Endodermal cell (in vitro differentiated cells): ENCODE results near the gene ZNF626. TPM values are rescaled to one million over a fixed set of nuclear protein-coding genes. Genes with fewer than 3 reads are reported as not detected.
"Not testable (repeated sequence)": the region's sequence is repeated elsewhere in the genome, so short reads cannot be mapped to it uniquely, and the experiment has no call there.

Experiments
- DNase-seq: peaks from one replicate; pipeline ENCODE4 v3.0.0-alpha.2; 2017
- H3K27ac ChIP-seq: 2 replicates; pipeline ENCODE4 v1.5.1; 2013; ENCODE audit warnings: mild to moderate bottlenecking, low read depth, low read length, moderate library complexity
- H3K27me3 ChIP-seq: 2 replicates; pipeline ENCODE4 v1.6.1; 2013; ENCODE audit warnings: mild to moderate bottlenecking, low read length, moderate library complexity; ENCODE audit not compliant: insufficient read depth, control insufficient read depth, poor library complexity, severe bottlenecking
- H3K36me3 ChIP-seq: 2 replicates; pipeline ENCODE4 v1.7.0; 2013; ENCODE audit warnings: mild to moderate bottlenecking, low read length, moderate library complexity; ENCODE audit not compliant: control insufficient read depth, insufficient read depth
- H3K4me1 ChIP-seq: one replicate; pipeline ENCODE4 v1.7.0; 2013; ENCODE audit warnings: low read length; ENCODE audit not compliant: control insufficient read depth, insufficient read depth
- H3K4me3 ChIP-seq: 2 replicates; pipeline ENCODE4 v1.5.1; 2013; ENCODE audit warnings: mild to moderate bottlenecking, low read length, moderate library complexity
- H3K9ac ChIP-seq: 2 replicates; pipeline ENCODE4 v1.6.1; 2013; ENCODE audit warnings: mild to moderate bottlenecking, low read length, moderate library complexity; ENCODE audit not compliant: poor library complexity, severe bottlenecking; ENCODE audit errors: extremely low read depth
- H3K9me3 ChIP-seq: 2 replicates; pipeline ENCODE4 v1.6.1; 2013; ENCODE audit warnings: mild to moderate bottlenecking, low read length, moderate library complexity; ENCODE audit not compliant: control insufficient read depth
- H3K27ac Mint-ChIP-seq: 2 replicates; pipeline ENCODE4 v1.8.0; 2020; ENCODE audit warnings: mixed read lengths
- H3K27me3 Mint-ChIP-seq: 2 replicates; pipeline ENCODE4 v1.8.0; 2021; ENCODE audit warnings: mild to moderate bottlenecking, mixed read lengths; ENCODE audit not compliant: insufficient read depth
- H3K36me3 Mint-ChIP-seq: 2 replicates; pipeline ENCODE4 v1.8.0; 2020; ENCODE audit warnings: low read depth, mixed read lengths
- H3K4me1 Mint-ChIP-seq: 2 replicates; pipeline ENCODE4 v1.8.0; 2020; ENCODE audit warnings: mixed read lengths
- H3K4me3 Mint-ChIP-seq: 2 replicates; pipeline ENCODE4 v1.8.0; 2020; ENCODE audit warnings: mild to moderate bottlenecking, moderate library complexity, mixed read lengths
- H3K9me3 Mint-ChIP-seq: 2 replicates; pipeline ENCODE4 v1.8.0; 2020; ENCODE audit warnings: mild to moderate bottlenecking, mixed read lengths
- WGBS, 2 experiments: methylation state at CpG; one replicate each; pipeline versions ENCODE4 v1.1.5 to v1.1.7; 2013; ENCODE audit warnings: missing lambda C conversion rate in 2 of 2, mixed read lengths in 1 of 2; ENCODE audit not compliant: insufficient coverage in 1 of 2, insufficient read length in 1 of 2; 5-methylcytosine and 5-hydroxymethylcytosine counted together
- total RNA-seq, 2 donors: library from RNA; stranded (reverse); fragmentation: NEBNext Ultra II Directional in 1 of 2; extraction: Animal tissue kit (Norgen Biotek cat#: 25700) in 1 of 2; gene quantifications; 2 replicates in 1 of 2; 3 replicates in 1 of 2; pipeline ENCODE4 v1.2.1, GENCODE V29; 2021
- TF ChIP-seq, protein P1 (sequence below): fragments of 200-600 bp; sonication (generic); conservative IDR thresholded peaks from 2 replicates; pipeline ENCODE4 v1.5.0; 2021; ENCODE audit warnings: antibody characterized with exemption, mild to moderate bottlenecking

Gene ZNF626
- total RNA-seq, 2 donors from 2014 or later = 29.6 to 40.5 TPM

DNA sequence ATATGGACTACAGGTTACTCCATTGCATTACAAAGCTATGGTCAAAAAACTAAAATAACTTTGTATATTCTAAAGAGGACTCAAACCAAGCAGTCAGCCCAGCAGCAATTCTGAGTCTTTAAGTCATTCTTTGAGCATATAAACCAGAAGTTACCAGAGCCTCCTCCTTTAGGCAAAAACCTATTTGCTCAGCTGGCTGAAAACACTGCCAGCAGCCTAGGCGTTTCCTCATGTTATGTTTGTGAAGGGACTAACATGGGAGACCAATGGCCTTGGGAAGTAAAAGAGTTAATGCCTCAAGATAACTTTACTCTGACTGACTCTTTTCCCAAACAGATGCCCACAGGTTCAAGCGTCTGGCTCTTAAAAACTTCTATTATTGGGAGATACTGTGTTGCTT is 45.3 kb downstream of the ZNF626 start:
- peaks cover 9% of the 10 kb centered on the region for H3K9me3 ChIP-seq
- Mint-ChIP-seq H3K4me1 (no peaks in the 10 kb centered on the region), H3K27me3 (no peaks in the 10 kb centered on the region), H3K27ac (no peak overlapping the region), H3K36me3 (peaks cover 9% of the 10 kb centered on the region), H3K9me3 (peaks cover 10% of the 10 kb centered on the region), H3K4me3 (no peak overlapping the region)
- H3K36me3 ChIP-seq = no peaks in the 10 kb centered on the region
- H3K27me3 ChIP-seq = no peaks in the 10 kb centered on the region
- 80 to 100% methylated on average over 2 of the region's 2 CpGs for WGBS, 2 experiments
- H3K4me1 ChIP-seq = no peaks in the 10 kb centered on the region
- no peak for DNase-seq
- TF ChIP-seq, protein P1, sequence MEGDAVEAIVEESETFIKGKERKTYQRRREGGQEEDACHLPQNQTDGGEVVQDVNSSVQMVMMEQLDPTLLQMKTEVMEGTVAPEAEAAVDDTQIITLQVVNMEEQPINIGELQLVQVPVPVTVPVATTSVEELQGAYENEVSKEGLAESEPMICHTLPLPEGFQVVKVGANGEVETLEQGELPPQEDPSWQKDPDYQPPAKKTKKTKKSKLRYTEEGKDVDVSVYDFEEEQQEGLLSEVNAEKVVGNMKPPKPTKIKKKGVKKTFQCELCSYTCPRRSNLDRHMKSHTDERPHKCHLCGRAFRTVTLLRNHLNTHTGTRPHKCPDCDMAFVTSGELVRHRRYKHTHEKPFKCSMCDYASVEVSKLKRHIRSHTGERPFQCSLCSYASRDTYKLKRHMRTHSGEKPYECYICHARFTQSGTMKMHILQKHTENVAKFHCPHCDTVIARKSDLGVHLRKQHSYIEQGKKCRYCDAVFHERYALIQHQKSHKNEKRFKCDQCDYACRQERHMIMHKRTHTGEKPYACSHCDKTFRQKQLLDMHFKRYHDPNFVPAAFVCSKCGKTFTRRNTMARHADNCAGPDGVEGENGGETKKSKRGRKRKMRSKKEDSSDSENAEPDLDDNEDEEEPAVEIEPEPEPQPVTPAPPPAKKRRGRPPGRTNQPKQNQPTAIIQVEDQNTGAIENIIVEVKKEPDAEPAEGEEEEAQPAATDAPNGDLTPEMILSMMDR = no peak
- no peak overlapping the region for H3K9ac ChIP-seq
- no peak overlapping the region for H3K27ac ChIP-seq
- no peak overlapping the region for H3K4me3 ChIP-seq

DNA sequence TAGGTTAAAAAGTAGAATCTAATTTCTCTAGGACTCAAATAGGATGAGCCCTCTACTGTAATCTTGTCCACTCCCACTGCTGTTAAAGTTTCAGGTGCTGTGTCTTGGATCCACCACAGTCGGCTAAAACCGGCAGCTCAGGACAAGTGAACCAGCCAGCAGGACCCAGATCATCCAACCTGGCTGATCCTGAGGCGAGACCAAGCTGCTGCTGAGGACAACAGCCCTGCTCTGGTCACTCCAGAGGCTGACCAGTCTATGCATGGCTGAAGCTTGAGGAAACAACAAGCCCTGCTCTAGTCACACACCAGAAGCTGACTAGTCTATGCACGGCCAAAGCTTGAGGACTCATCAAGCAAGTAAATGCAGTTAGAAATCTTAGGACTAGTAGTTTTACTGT is 46.4 kb downstream of the ZNF626 start:
- H3K27ac ChIP-seq, H3K9me3 ChIP-seq, H3K27ac Mint-ChIP-seq, H3K4me3 Mint-ChIP-seq, H3K27me3 Mint-ChIP-seq, H3K36me3 ChIP-seq, H3K27me3 ChIP-seq, H3K9me3 Mint-ChIP-seq, H3K9ac ChIP-seq, H3K4me1 ChIP-seq, H3K4me1 Mint-ChIP-seq, H3K4me3 ChIP-seq, H3K36me3 Mint-ChIP-seq, DNase-seq: not testable (repeated sequence)
- WGBS, 2 experiments = 88% methylated on average over 1 to 4 of the region's 4 CpGs

DNA sequence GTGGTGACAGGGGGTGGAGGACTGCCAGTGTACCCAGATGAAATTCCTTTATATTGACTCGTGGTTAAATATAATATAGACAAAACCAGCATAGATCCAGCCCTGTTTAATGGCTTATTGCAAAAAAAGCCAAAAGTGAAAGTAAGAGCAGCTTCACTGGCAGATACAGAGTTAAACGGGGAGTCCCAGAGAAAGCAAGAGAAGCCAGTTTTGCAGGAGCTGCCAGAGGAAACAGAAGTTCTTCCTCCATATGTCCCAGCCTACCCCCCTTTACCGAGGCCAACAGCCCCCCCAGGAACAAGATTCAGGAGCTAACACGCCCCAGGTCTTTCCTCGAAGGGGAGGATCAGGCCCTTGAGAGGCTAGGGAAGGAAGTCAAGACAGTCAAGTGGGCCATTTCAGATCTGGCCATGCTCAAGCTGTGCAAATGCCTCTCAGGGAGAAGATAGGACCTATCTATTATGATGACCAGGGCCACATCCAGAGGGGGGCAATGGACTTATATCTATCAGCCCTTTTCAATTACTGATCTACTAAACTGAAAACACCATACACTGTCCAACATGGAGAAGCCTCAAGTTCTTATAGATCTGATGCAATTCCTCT is 48.6 kb downstream of the ZNF626 start:
- Histone ChIP-seq H3K4me1 (no peaks in the 10 kb centered on the region), H3K4me3 (no peak overlapping the region), H3K27ac (no peak overlapping the region), H3K9me3 (peaks cover 4% of the 10 kb centered on the region), H3K36me3 (no peaks in the 10 kb centered on the region), H3K9ac (no peak overlapping the region), H3K27me3 (no peaks in the 10 kb centered on the region)
- Mint-ChIP-seq H3K4me1 (no peaks in the 10 kb centered on the region), H3K36me3 (no peaks in the 10 kb centered on the region), H3K9me3 (peaks cover 7% of the 10 kb centered on the region), H3K4me3 (no peak overlapping the region), H3K27ac (no peak overlapping the region), H3K27me3 (no peaks in the 10 kb centered on the region)
- 80 to 81% methylated on average over 1 to 5 of the region's 5 CpGs for WGBS, 2 experiments
- TF ChIP-seq, protein P1 = no peak
- no peak for DNase-seq

DNA sequence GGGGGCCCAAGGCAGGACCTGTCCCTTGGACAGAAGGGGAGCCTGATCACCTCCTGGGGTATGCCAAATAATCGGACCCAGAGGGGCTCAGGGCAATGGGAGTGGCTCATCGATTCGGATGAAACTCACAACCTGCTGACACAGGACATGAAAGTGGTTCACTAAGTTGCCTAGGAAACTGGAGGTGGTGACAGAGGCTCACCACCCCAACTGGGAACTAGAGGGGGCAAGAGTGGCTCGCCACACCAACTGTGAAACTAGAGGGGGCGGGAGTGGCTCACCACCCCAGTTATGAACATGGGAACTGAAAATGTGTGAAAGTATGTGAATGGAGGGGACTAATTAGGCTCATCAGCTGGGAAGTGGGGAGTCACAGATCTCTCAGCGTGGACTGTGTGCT is 49.5 kb downstream of the ZNF626 start:
- no peak overlapping the region for H3K9ac ChIP-seq
- no peak overlapping the region for H3K4me3 ChIP-seq
- H3K36me3 ChIP-seq = no peaks in the 10 kb centered on the region
- Mint-ChIP-seq H3K36me3 (no peaks in the 10 kb centered on the region), H3K27ac (no peak overlapping the region), H3K9me3 (peaks cover 7% of the 10 kb centered on the region), H3K27me3 (no peaks in the 10 kb centered on the region), H3K4me3 (no peak overlapping the region), H3K4me1 (no peaks in the 10 kb centered on the region)
- TF ChIP-seq, protein P1 = no peak
- H3K4me1 ChIP-seq = no peaks in the 10 kb centered on the region
- no peak overlapping the region for H3K27ac ChIP-seq
- no peak for DNase-seq
- WGBS, 2 experiments = 89 to 90% methylated on average over 3 to 6 of the region's 6 CpGs
- H3K9me3 ChIP-seq = peaks cover 10% of the 10 kb centered on the region
- no peaks in the 10 kb centered on the region for H3K27me3 ChIP-seq
